Kidney epithelial cell (primary cell): ENCODE data around the gene MGAT3. TPM values are rescaled to one million over a fixed set of nuclear protein-coding genes. Genes with fewer than 3 reads are reported as not detected.

Experiments
- DNase-seq: peaks from one replicate; pipeline ENCODE4 v3.0.0-alpha.2; 2010; ENCODE audit warnings: low read depth
- H3K27me3 ChIP-seq: 2 replicates; pipeline ENCODE4 v1.6.0; 2011; ENCODE audit warnings: low read length; ENCODE audit not compliant: control insufficient read depth, insufficient read depth
- H3K36me3 ChIP-seq: 2 replicates; pipeline ENCODE4 v1.5.1; 2011; ENCODE audit warnings: low read length; ENCODE audit not compliant: control insufficient read depth, insufficient read depth
- H3K4me3 ChIP-seq: 2 replicates; pipeline ENCODE4 v1.5.1; 2011; ENCODE audit warnings: low read depth, mild to moderate bottlenecking, control low read depth, low read length
- CTCF ChIP-seq: IDR thresholded peaks from 2 replicates; pipeline ENCODE4 v1.5.1; 2011; ENCODE audit warnings: mild to moderate bottlenecking, moderate library complexity, low read length, control low read depth, inconsistent platforms; ENCODE audit not compliant: insufficient read depth, poor library complexity, severe bottlenecking
- total RNA-seq: library from RNA; depleted of rRNA; stranded (reverse); fragments of >200 nt; gene quantifications from 2 replicates; pipeline ENCODE4 v1.2.3, GENCODE V29; 2015

The MGAT3 gene
- total RNA-seq, 1 donor from 2014 or later = 4.1 TPM

GRCh38 chr22:39497429-39497828 lies 40.6 kb downstream of the MGAT3 start:
- no peak for TF ChIP-seq CTCF
- H3K4me3 ChIP-seq = no peak overlapping the region
- no peaks in the 10 kb centered on the region for H3K36me3 ChIP-seq
- DNase-seq = no peak
- peaks cover 2% of the 10 kb centered on the region for H3K27me3 ChIP-seq

- H3K27me3 ChIP-seq = peaks cover 2% of the 10 kb centered on the region
- DNase-seq = no peak
- no peaks in the 10 kb centered on the region for H3K36me3 ChIP-seq
- TF ChIP-seq CTCF = no peak
- no peak overlapping the region for H3K4me3 ChIP-seq
Measured at GRCh38 chr22:39498368-39498767, 41.6 kb downstream of the MGAT3 start.

- peaks cover 2% of the 10 kb centered on the region for H3K27me3 ChIP-seq
- no peak overlapping the region for H3K4me3 ChIP-seq
- no peaks in the 10 kb centered on the region for H3K36me3 ChIP-seq
- no peak for DNase-seq
- TF ChIP-seq CTCF = no peak
Measured at GRCh38 chr22:39498802-39499201, 42.0 kb downstream of the MGAT3 start.

GRCh38 chr22:39500101-39500500 lies 43.3 kb downstream of the MGAT3 start:
- Histone ChIP-seq H3K36me3 (peaks cover 2% of the 10 kb centered on the region), H3K4me3 (no peak overlapping the region), H3K27me3 (peaks cover 2% of the 10 kb centered on the region)
- no peak for DNase-seq
- TF ChIP-seq CTCF = no peak

GRCh38 chr22:39501644-39502108 lies 44.9 kb downstream of the MGAT3 start:
- no peak for TF ChIP-seq CTCF
- peaks cover 2% of the 10 kb centered on the region for H3K27me3 ChIP-seq
- no peak for DNase-seq
- H3K4me3 ChIP-seq = peak overlapping the region; percentile 96
- peaks cover 2% of the 10 kb centered on the region for H3K36me3 ChIP-seq

- Histone ChIP-seq H3K36me3 (peaks cover 2% of the 10 kb centered on the region), H3K27me3 (peaks cover 2% of the 10 kb centered on the region), H3K4me3 (peak within 1 kb of the TSS; percentile 96)
- peak; percentile 86 for DNase-seq
- peak; percentile 17 for TF ChIP-seq CTCF
Measured at GRCh38 chr22:39502109-39502788, 45.4 kb downstream of the MGAT3 start, which contains the start of gene MIEF1. Gene MIEF1 (plus strand): TSS chr22:39502290. CDS start chr22:39511295, 9,005 bp downstream.
